Stimulated activated CD4-positive, alpha-beta T cell treated with anti-CD3 and anti-CD28 coated beads, Interleukin-15, amount 100 ng/mL, for 48 hours (primary cell): ENCODE measurements around the gene BRD9.
"Not testable (repeated sequence)": the region's sequence is repeated elsewhere in the genome, so short reads cannot be mapped to it uniquely, and the experiment has no call there.

Experiments
- DNase-seq, 2 donors: peaks; one replicate each; pipeline ENCODE4 v3.0.0-alpha.2; 2020; ENCODE audit warnings: low read depth in 2 of 2

BRD9 gene

GRCh38 chr5:922436-923280 lies 30.1 kb upstream of the BRD9 start:
- no peak for DNase-seq

DNA sequence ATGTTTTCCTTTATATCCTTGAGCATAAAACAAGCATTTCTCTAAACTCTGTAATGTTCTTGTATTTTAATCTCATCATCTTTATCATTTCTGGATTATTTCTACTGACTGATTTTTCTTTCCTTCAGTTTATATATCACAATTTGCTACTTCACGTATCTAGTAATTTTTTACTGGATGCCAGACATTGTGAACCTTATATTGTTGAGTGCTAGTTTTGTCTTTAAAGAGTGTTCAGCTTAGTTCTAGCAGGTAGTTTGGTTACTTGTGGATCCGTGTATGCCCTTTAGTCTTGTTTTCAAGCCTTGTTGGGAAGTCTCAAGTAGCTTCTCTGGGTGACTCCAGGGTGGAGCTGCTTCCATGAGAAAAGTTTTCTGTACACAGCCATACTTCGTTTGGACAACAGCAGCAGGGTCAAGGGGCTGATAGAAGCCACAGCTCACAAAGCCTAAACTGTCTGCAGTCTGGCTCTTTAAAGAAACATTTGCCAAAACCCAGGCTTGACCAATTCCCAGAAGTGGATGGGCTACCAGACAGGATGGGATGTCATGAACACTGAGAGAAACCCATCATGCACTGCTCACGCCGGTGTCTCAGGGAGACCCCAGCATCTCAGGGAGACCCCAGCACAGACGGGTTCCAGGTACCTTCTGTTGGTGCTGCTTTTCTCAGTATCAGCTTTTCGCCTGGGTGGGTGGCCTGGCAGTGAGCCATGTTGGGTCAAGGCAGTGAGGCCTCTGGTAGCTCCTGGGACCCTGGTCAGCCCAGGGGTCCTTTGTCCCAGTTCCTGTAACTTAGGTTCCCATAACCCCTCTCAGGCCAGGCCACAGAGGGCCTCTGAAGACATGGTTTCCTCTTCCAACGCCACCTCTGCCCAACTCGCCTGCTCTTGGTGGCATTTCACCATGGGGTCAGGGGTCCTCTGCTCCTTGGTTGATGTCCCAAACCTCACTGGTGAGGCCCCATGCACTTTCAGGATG lies 29.1 kb upstream of the BRD9 start:
- no peak for DNase-seq

- DNase-seq = no peak
Observed at GRCh38 chr5:920321-920720, 27.7 kb upstream of the BRD9 start.

- no peak for DNase-seq
Observed at GRCh38 chr5:919356-920000, 26.9 kb upstream of the BRD9 start.

GRCh38 chr5:918717-919116 lies 26.1 kb upstream of the BRD9 start:
- not testable (repeated sequence) for DNase-seq

- no peak for DNase-seq
Observed at GRCh38 chr5:916441-917293, 24.1 kb upstream of the BRD9 start.

- no peak for DNase-seq
Observed at GRCh38 chr5:915946-916345, 23.3 kb upstream of the BRD9 start.

DNA sequence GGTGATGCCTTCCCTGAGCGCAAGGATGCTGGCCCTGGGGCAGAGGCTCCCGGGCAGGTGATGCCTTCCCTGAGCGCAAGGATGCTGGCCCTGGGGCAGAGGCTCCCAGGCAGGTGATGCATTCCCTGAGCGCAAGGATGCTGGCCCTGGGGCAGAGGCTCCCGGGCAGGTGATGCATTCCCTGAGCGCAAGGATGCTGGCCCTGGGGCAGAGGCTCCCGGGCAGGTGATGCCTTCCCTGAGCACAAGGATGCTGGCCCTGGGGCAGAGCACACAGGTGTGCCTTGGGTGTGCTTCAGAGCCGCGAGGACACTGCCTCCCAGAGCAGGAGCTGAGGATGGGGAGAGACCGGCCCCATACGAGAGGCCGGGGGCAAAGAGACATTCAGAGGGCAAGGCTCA lies 22.7 kb upstream of the BRD9 start:
- not testable (repeated sequence) for DNase-seq

GRCh38 chr5:914612-915011 lies 22.0 kb upstream of the BRD9 start:
- DNase-seq = no peak

GRCh38 chr5:914174-914573 lies 21.6 kb upstream of the BRD9 start:
- DNase-seq = no peak

DNA sequence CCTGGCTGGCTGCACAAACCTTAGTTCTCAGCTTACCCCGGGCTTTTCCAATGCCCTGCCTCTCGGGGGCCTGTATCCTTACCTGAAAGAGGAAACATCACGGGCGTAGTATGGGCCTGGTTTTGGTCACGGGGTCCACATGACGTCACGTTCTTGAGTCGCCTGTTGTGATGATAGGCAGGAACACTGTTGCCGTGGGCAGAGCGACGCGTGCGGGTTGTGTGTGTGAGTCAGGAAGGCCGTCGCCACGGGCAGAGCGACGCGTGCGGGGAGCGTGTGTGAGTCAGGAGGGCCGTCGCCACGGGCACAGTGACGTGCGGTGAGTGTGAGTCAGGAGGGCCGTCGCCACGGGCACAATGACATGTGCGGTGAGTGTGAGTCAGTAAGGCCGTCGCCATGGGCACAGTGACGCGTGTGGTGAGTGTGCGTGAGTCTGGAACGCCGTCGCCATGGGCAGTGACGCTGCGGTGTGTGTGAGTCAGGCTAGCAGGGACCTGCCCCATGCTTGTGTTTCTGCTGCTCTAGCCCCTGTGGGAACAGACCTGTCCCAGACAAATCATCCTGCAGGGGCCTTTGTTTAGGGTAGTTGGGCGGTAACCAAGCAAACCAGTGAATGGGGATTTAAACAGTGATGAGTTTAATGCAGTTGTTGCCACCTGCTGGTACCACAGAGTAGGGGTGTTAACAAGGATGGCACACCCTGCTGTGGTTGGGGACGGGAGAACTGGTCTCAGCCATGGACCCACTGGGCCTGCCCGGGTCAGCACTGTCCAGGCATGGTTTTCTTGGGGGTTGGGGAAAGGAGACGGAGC lies 19.9 kb upstream of the BRD9 start:
- DNase-seq = peak; percentile 70 to 79

GRCh38 chr5:911601-912000 lies 19.0 kb upstream of the BRD9 start:
- no peak for DNase-seq

- no peak for DNase-seq
Observed at GRCh38 chr5:910769-911160, 18.2 kb upstream of the BRD9 start.

- no peak for DNase-seq
Observed at GRCh38 chr5:909994-910768, 17.6 kb upstream of the BRD9 start.

- DNase-seq = no peak
Observed at GRCh38 chr5:909086-909485, 16.5 kb upstream of the BRD9 start.

GRCh38 chr5:908172-908571 lies 15.6 kb upstream of the BRD9 start:
- DNase-seq = no peak

GRCh38 chr5:907366-907910 lies 14.8 kb upstream of the BRD9 start:
- no peak for DNase-seq

GRCh38 chr5:905139-905642 lies 12.6 kb upstream of the BRD9 start:
- DNase-seq = no peak

DNA sequence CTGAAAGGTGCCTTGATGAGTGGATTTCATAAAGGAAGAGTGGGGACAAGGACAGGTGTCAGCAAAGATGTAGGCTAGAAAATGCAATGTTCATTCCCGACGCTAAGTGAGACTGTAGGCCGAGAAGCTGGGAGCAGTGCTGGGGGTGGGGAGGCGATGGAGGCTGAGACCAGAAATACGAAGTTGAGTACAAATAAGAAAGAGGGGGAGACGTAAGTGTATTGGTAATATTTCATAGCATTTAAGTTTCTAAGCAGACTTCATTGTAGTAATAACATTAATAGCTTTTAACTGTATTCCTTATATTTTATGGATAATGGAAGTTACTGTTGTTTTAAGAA lies 11.1 kb upstream of the BRD9 start:
- DNase-seq = no peak
